Right atrium auricular region (tissue), 2 donors: ENCODE measurements around the gene NPIPA1. TPM values are rescaled to one million over a fixed set of nuclear protein-coding genes. Genes with fewer than 3 reads are reported as not detected.
"Not testable (repeated sequence)": the region's sequence is repeated elsewhere in the genome, so short reads cannot be mapped to it uniquely, and the experiment has no call there.

Experiments
- DNase-seq: peaks from one replicate; pipeline ENCODE4 v3.0.0-alpha.2; 2019; ENCODE audit warnings: low spot score
- H3K27ac ChIP-seq, 2 donors: fragments of 200-600 bp; sonication (generic); 1 replicate in 1 of 2; 2 replicates in 1 of 2; pipeline ENCODE4 v1.5.1; 2016 to 2019
- H3K27me3 ChIP-seq, 2 donors: fragments of 200-600 bp; sonication (generic); one replicate each; pipeline versions ENCODE4 v1.5.1 to v1.6.0; 2017 to 2019
- H3K36me3 ChIP-seq: fragments of 200-600 bp; sonication (generic); one replicate; pipeline ENCODE4 v1.5.1; 2016
- H3K4me1 ChIP-seq, 2 donors: fragments of 200-600 bp; sonication (generic); one replicate each; pipeline versions ENCODE4 v1.5.1 to v1.6.0; 2017 to 2019
- H3K4me3 ChIP-seq, 2 donors: fragments of 200-600 bp; sonication (generic); 1 replicate in 1 of 2; 2 replicates in 1 of 2; pipeline ENCODE4 v1.5.1; 2017 to 2019; ENCODE audit warnings: mild to moderate bottlenecking in 1 of 2, moderate library complexity in 1 of 2
- H3K9me3 ChIP-seq, 2 donors: fragments of 200-600 bp; sonication (generic); one replicate each; pipeline ENCODE4 v1.5.1; 2019
- microRNA counts, 2 donors: library from miRNA; unstranded; fragments of <30 nt; microRNA quantifications; one replicate each; lab custom pipeline; 2016 to 2017
- microRNA-seq, 2 donors: library from miRNA; unstranded; fragments of <30 nt; microRNA quantifications; one replicate each; pipeline ENCODE4, GENCODE V29; 2016 to 2017; ENCODE audit warnings: borderline number of aligned reads in 2 of 2, borderline replicate concordance in 1 of 2
- total RNA-seq, 2 donors: library from RNA; depleted of rRNA; stranded (reverse); fragments of >200 nt; gene quantifications; one replicate each; pipeline ENCODE4 v1.1.0, GENCODE V29; 2016

Gene NPIPA1
- total RNA-seq, 2 donors from 2014 or later: 24.5 to 35.3 TPM

DNA sequence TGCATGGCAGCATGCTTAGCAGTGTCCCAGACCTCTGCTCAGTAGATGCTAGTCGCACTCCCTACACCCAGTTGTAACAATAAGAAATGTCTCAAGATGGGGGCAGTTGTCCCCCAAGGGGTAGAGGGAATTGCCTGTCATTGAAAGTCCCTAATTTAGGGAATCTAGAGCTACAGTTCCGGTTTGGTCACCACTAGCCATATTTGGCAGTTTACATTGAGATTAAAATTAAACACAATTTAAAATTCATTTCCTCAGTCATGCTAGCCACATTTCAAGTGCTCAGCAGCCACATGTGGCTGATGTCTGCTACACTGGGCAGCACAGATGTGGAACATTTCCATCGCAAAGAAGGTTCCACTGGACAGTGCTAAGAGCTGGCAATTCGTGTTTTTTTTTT lies 41.7 kb downstream of the NPIPA1 start:
- H3K9me3 ChIP-seq, H3K36me3 ChIP-seq, H3K27ac ChIP-seq, H3K4me3 ChIP-seq, DNase-seq, H3K27me3 ChIP-seq, H3K4me1 ChIP-seq: not testable (repeated sequence)

DNA sequence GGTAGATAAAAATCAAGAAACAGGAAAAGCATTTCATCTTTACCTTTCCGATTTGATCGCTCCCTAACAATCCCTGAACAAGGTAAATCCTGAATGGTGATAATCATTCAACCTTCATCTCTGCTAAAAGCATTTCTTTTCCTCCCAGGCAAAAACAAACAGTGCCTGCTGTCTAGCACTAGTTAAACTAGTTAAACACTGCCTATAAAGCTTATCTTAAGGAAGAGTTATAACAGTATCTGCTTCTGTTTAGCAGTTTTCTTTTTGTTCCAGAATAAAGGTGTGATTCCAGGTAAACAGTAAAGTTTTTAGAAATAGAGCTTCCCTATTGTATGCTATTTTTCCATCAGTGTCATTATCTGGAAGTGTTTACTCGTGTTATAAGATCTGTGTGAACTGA lies 44.0 kb downstream of the NPIPA1 start:
- H3K27me3 ChIP-seq, H3K27ac ChIP-seq, H3K4me3 ChIP-seq, H3K36me3 ChIP-seq, H3K9me3 ChIP-seq, DNase-seq, H3K4me1 ChIP-seq: not testable (repeated sequence)

DNA sequence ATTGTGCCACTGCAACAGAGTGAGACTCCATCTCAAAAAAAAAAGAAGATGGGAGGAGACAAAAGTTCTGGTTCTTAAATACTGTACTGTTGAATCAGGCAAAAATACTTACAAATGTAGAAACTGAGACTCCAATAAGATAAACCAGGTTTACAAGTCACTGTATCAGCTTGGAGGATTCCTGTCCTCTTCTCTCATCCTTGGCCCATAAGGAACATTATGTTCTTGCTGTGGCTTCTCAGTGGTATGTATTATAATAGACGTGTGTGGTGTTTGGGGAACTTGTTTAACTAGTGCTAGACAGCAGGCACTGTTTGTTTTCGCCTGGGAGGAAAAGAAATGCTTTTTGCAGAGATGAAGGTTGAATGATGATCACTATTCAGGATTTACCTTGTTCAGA lies 45.3 kb downstream of the NPIPA1 start:
- not testable (repeated sequence) for DNase-seq, H3K4me1 ChIP-seq, H3K9me3 ChIP-seq, H3K27me3 ChIP-seq, H3K4me3 ChIP-seq, H3K36me3 ChIP-seq
- H3K27ac ChIP-seq: peak overlapping the region in 1 of 2 donors; percentile 38

DNA sequence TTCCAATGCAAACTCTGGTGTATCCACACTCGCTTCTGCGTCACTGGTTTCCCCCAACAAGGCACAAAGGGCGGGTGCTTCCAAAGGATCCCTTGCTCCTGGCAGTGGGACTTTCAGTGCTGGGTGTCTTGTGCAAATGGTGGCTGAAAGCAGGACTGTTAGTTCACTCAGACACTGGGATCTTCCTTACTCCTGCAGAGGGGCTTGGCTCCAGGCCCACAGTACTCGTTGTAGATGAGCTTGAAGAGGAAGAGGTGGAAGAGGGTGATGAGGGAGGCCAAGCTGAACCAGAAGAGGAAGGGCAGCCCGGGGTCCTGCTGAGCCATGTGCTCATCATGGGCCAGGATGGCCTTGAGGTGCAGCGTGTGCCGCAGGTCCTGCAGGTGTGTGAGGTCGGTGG lies 50.8 kb downstream of the NPIPA1 start:
- not testable (repeated sequence) for H3K4me1 ChIP-seq, H3K27ac ChIP-seq, H3K27me3 ChIP-seq, H3K4me3 ChIP-seq, H3K9me3 ChIP-seq, DNase-seq
- peaks cover 14% of the 10 kb centered on the region for H3K36me3 ChIP-seq

DNA sequence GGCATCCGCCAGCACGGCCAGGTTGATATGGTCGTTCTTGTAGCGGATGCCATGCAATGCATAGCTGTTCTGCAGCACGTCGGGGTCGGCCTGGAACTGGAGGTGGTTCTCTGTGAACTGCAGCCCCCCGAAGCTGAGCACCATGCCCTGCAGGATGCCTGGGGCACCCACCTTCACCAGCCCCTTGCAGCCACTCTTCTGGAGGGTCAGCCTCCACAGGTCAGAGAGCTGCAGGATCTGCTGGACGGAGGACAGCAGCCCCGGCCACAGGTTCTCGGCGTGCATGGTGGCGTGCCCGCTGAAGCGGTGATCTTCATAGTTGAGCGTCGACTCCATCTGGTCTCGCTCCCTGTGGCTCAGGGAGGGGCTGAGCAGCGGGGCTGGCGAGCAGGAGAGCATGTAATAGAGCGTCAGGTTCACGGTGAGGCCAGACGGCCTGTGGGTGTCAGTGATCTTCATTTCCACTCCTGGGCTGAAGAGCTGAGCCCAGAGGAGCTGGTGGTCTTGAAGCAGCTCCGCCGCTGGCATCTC lies 51.5 kb downstream of the NPIPA1 start:
- not testable (repeated sequence) for H3K4me1 ChIP-seq, H3K27me3 ChIP-seq, H3K9me3 ChIP-seq, DNase-seq, H3K4me3 ChIP-seq, H3K27ac ChIP-seq
- peaks cover 14% of the 10 kb centered on the region for H3K36me3 ChIP-seq

DNA sequence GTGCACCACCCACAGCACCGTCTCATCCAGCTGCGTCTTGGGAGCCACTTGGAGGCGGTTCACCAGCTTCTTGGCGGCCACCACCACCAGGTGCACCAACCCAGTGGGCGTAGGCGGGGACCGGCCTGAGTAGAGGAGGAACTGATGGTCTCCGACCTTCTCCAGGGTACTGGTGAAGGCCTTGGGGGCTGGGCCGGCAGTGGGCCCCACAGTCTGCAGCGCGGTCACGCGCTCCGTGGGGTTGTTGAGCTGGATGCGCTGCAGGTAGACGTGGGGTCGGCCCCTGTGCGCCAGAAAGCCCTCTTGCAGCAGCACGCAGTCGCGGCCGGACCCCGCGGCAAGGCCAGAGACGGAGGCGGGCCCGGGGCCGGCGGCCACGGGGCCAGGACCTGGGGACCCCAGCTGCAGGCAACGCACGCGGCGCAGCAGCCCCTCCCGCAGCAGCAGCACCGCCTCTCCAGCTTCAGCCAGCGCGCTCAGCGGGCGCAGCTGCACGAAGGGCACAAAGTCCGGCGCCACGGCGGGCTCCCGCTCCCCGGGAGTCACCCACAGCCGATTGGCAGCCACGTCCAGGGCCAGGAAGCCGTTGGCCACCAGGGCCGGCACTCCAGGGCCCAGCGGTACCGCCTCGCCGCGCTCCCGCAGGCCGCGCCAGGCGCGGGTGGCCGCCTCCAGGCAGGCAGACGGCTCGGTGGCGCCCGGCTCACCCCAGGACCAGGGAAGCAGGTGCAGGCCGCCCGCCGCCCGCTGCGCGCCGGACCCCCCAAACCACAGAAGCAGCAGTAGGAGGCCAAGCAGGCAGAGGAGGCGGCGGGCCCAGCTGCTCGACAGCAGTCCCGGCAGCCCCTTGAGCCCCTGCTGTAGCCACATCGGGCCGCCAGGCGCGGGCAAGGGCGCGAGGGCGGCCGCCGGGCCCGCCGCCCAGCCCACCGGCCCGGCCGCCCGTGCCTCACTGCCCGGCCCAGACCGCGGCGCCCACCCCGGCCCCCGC lies 52.3 kb downstream of the NPIPA1 start:
- H3K9me3 ChIP-seq, H3K27me3 ChIP-seq, H3K27ac ChIP-seq, H3K4me3 ChIP-seq, H3K4me1 ChIP-seq, DNase-seq: not testable (repeated sequence)
- peaks cover 14% of the 10 kb centered on the region for H3K36me3 ChIP-seq

DNA sequence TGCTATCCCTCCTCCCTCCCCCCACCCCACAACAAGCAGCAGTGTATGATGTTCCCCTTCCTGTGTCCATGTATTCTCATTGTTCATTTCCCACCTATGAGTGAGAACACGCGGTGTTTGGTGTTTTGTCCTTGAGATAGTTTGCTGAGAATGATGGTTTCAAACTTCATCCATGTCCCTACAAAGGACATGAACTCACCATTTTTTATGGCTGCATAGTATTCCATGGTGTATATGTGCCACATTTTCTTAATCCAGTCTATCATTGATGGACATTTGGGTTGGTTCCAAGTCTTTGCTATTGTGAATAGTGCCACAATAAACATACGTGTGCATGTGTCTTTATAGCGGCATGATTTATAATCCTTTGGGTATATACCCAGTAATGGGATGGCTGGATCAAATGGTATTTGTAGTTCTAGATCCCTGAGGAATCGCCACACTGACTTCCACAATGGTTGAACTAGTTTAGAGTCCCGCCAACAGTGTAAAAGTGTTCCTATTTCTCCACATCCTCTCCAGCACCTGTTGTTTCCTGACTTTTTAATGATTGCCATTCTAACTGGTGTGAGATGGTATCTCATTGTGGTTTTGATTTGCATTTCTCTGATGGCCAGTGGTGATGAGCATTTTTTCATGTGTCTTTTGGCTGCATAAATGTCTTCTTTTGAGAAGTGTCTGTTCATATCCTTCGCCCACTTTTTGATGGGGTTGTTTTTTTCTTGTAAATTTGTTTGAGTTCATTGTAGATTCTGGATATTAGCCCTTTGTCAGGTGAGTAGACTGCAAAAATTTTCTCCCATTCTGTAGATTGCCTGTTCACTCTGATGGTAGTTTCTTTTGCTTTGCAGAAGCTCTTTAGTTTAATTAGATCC lies 56.3 kb downstream of the NPIPA1 start:
- H3K36me3 ChIP-seq: peaks cover 15% of the 10 kb centered on the region
- not testable (repeated sequence) for DNase-seq, H3K4me1 ChIP-seq

DNA sequence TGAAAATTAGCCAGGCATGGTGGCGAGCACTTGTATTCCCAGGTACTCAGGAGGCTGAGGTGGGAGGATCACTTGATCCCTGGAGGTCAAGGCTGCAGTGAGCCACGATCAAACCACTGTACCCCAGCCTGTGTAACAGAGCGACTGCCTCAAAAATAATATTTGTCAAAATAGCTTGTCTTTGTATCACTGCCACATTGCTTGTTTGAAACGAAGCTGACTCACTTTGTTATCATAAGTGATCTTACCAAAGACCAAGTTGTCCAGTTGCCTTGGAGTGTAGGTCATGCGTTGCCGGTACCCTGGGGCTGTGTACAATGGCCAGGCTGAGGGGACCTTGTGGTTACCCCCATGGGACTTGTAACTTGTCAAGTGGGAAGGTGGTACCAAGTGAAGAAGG lies 59.5 kb downstream of the NPIPA1 start:
- DNase-seq, H3K9me3 ChIP-seq, H3K27me3 ChIP-seq, H3K4me3 ChIP-seq, H3K27ac ChIP-seq, H3K4me1 ChIP-seq: not testable (repeated sequence)
- H3K36me3 ChIP-seq: peaks cover 28% of the 10 kb centered on the region

More for the DNA sequence above, 56.3 kb downstream of the NPIPA1 start:
- H3K4me3 ChIP-seq, H3K9me3 ChIP-seq, H3K27ac ChIP-seq, H3K27me3 ChIP-seq: not testable (repeated sequence)

DNA sequence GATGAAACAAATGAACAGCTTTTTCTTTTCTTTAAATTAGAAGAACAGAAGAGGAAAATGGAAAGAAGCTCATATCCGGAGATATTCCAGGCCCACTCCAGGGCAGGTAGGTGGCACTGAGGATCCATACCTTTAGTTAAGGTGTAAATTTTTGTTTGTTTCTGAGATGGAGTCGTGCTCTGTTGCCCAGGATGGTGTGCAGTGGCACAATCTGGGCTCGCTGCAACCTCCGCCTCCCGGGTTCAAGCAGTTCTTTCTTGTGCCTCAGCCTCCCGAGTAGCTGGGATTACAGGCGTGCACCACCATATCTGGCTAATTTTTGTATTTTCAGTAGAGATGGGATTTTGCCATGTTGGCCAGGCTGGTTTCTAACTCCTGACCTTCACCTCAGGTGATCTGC lies 61.1 kb downstream of the NPIPA1 start:
- H3K4me1 ChIP-seq, H3K4me3 ChIP-seq, H3K27ac ChIP-seq, H3K9me3 ChIP-seq, H3K27me3 ChIP-seq, DNase-seq: not testable (repeated sequence)
- H3K36me3 ChIP-seq: peaks cover 28% of the 10 kb centered on the region

DNA sequence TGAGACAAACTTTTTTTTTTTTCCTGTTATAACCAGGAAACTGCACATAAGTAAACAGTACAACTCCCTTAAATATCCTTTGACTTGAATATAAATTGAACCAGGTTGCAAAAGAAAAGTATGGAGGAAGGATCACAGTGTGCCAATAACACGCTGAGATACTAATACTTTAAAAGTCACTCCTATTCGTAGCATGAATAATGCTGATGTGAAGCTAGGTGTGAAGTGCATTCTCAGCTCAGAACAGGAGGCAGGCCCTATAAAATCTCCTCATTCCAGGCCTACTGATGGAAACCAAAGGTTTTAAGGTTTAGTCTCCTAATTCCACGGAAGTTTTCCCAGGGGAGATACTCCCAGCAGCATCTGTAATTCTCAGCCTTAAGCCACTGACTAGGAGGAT lies 62.6 kb downstream of the NPIPA1 start:
- not testable (repeated sequence) for H3K27ac ChIP-seq, DNase-seq, H3K27me3 ChIP-seq, H3K9me3 ChIP-seq, H3K4me3 ChIP-seq, H3K4me1 ChIP-seq
- H3K36me3 ChIP-seq: peaks cover 34% of the 10 kb centered on the region

MicroRNAs encoded within 50 kb of the gene (microRNA counts, 767-probe panel; counts per million panel counts)
- microRNA hsa-miR-3180-3p (lab: Ali Mortazavi, UCI) (0 to 31.0 counts per million in 2 donors), microRNA hsa-miR-3180-5p (lab: Ali Mortazavi, UCI) (0 to 31.0 counts per million in 2 donors)

Small RNA genes lying within 50 kb of the gene (microRNA-seq; reads per million reads assigned to microRNA genes)
- gene MIR3180-1 (0 reads per million in 2 donors), gene MIR3670-1 (0 reads per million in 2 donors), gene MIR6511A1 (0 reads per million in 2 donors), gene MIR6770-1 (0 reads per million in 2 donors)

Other genes with a start within 250 kb of the NPIPA1 start
- gene PLA2G10, start 243.1 kb upstream of the NPIPA1 start, total RNA-seq: not detected
- 1 to 10 TPM in 1 of 2 donors, not detected in 1; 1.4 TPM for gene NPIPA3, start 234.0 kb upstream of the NPIPA1 start, total RNA-seq
- gene NPIPA2, start 194.9 kb upstream of the NPIPA1 start, total RNA-seq: 1 to 10 TPM in 1 of 2 donors, not detected in 1; 1.4 TPM
- gene NOMO1, start 103.7 kb upstream of the NPIPA1 start, total RNA-seq: 100 to 1,000 TPM; 112 to 143 TPM
- 10 to 100 TPM; 50.4 to 60.8 TPM for gene PDXDC1, start 37.6 kb downstream of the NPIPA1 start, total RNA-seq
- gene NTAN1, start 118.6 kb downstream of the NPIPA1 start, total RNA-seq: 10 to 100 TPM; 32.4 to 37.5 TPM
- gene RRN3, start 156.8 kb downstream of the NPIPA1 start, total RNA-seq: 10 to 100 TPM; 12.9 to 16.9 TPM